Suprapubic skin (tissue), 3 donors: ENCODE data around the gene GALNT9.

Source experiments
- EP300 ChIP-seq: sonication (generic); formaldehyde crosslinking; IDR thresholded peaks from one replicate; pipeline ENCODE4 v1.6.1; 2017; ENCODE audit warnings: antibody characterized with exemption
- POLR2A ChIP-seq, 2 donors: fragments of 450-650 bp; IDR thresholded peaks; one replicate each; pipeline ENCODE4 v1.6.1; 2017; ENCODE audit warnings: antibody characterized with exemption in 2 of 2, mild to moderate bottlenecking in 2 of 2, moderate library complexity in 2 of 2
- TF ChIP-seq, protein P1 (sequence below), 2 donors: fragments of 200-600 bp in 1 of 2; fragments of 450-650 bp in 1 of 2; sonication (generic) in 1 of 2; IDR thresholded peaks; one replicate each; pipeline ENCODE4 v1.5.1; 2016 to 2019; ENCODE audit warnings: antibody characterized with exemption in 2 of 2, mild to moderate bottlenecking in 1 of 2, moderate library complexity in 1 of 2

- TF ChIP-seq POLR2A (IDR thresholded peaks at IDR 0.05) = no peak
- no peak for TF ChIP-seq EP300
- TF ChIP-seq, protein P1, sequence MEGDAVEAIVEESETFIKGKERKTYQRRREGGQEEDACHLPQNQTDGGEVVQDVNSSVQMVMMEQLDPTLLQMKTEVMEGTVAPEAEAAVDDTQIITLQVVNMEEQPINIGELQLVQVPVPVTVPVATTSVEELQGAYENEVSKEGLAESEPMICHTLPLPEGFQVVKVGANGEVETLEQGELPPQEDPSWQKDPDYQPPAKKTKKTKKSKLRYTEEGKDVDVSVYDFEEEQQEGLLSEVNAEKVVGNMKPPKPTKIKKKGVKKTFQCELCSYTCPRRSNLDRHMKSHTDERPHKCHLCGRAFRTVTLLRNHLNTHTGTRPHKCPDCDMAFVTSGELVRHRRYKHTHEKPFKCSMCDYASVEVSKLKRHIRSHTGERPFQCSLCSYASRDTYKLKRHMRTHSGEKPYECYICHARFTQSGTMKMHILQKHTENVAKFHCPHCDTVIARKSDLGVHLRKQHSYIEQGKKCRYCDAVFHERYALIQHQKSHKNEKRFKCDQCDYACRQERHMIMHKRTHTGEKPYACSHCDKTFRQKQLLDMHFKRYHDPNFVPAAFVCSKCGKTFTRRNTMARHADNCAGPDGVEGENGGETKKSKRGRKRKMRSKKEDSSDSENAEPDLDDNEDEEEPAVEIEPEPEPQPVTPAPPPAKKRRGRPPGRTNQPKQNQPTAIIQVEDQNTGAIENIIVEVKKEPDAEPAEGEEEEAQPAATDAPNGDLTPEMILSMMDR (IDR thresholded peaks at IDR 0.05) = no peak
Observed at GRCh38 chr12:132163041-132163910, 166.1 kb downstream of the GALNT9 start.
